Pancreas (tissue), 10 donors: Measurements from ENCODE around the gene RTP2. TPM values are rescaled to one million over a fixed set of nuclear protein-coding genes. Genes with fewer than 3 reads are reported as not detected.

ENCODE experiments used
- ATAC-seq, 4 donors: fragments of 200-7000 bp; cut with Tn5 transposase; one replicate each; pipeline versions ENCODE4 v1.8.0 to v1.9.1; 2020; ENCODE audit warnings: mild to moderate bottlenecking in 4 of 4, moderate library complexity in 4 of 4
- DNase-seq, 6 donors: peaks; one replicate each; pipeline ENCODE4 v3.0.0-alpha.2; 2020
- FAIRE-seq: peaks from 2 replicates; lab custom pipeline; 2012; peaks lifted over from hg19 to GRCh38; lab: Jason Lieb, UNC
- H3K27ac ChIP-seq, 4 donors: fragments of 200-600 bp; sonication (generic); 1 replicate in 3 of 4; 2 replicates in 1 of 4; pipeline versions ENCODE4 v1.5.0 to v1.8.0; 2020
- H3K27me3 ChIP-seq, 4 donors: fragments of 200-600 bp; one replicate each; pipeline ENCODE4 v1.8.0; 2021
- H3K36me3 ChIP-seq, 3 donors: fragments of 200-600 bp; sonication (generic) in 1 of 3; one replicate each; pipeline versions ENCODE4 v1.5.0 to v1.8.0; 2020 to 2021
- H3K4me1 ChIP-seq, 3 donors: fragments of 200-600 bp; one replicate each; pipeline ENCODE4 v1.8.0; 2021
- H3K4me3 ChIP-seq, 4 donors: fragments of 200-600 bp; sonication (generic) in 2 of 4; one replicate each; pipeline versions ENCODE4 v1.5.0 to v1.8.0; 2020 to 2021
- H3K9me3 ChIP-seq, 4 donors: fragments of 200-600 bp; one replicate each; pipeline ENCODE4 v1.8.0; 2021
- CTCF ChIP-seq, 4 donors: fragments of 200-600 bp; sonication (generic) in 3 of 4; IDR thresholded peaks; one replicate each; pipeline versions ENCODE4 v1.5.0 to v1.8.0; 2021; ENCODE audit warnings: antibody characterized with exemption in 4 of 4
- WGBS, 2 donors: extraction: QIAGEN DNeasy Blood & Tissue Kit; methylation state at CpG; one replicate each; pipeline ENCODE4 v1.1.7; 2013; 5-methylcytosine and 5-hydroxymethylcytosine counted together
- intact Hi-C, 3 donors: fragments of 100-400 bp; cut with DNase I; formaldehyde crosslinking; loops; one replicate each; pipeline versions ENCODE4 v1.11.1 to v1.14.2; 2022
- polyA plus RNA-seq, 2 donors: library from polyadenylated mRNA; stranded (reverse); fragments of 200-250 nt; gene quantifications; one replicate each; pipeline ENCODE4 v1.2.3, GENCODE V29; 2013
- total RNA-seq, 6 donors: library from RNA; stranded (reverse); fragmentation: NEBNext Ultra II Directional in 4 of 6; extraction: Animal tissue kit (Norgen Biotek cat#: 25700) in 4 of 6; gene quantifications; one replicate each; pipeline versions ENCODE4 v1.2.1 to v1.2.4, GENCODE V29; 2021 to 2023
- donor health status: healthy with polysubstance abuse.
- donor health status: DM: no; HTN: no; CAD: no; lungs with moderate emphysema.
- donor health status: DM: no; HTN: no; CAD: no.
- donor health status: control.
- donor health status: control.
- donor health status: Bipolar disorder and iron deficiency.
- donor health status: DM: yes; HTN: yes; CAD: no.
- donor health status: DM: no; HTN: no; CAD: no.
- donor health status: DM: no; HTN: no; CAD: no.
- donor health status: DM: yes; HTN: yes; CAD: no.

RTP2 gene
- total and polyA plus RNA-seq, 8 donors: not detected

- no peak for FAIRE-seq
- TF ChIP-seq CTCF (IDR thresholded peaks at IDR 0.05): no peak
- intact Hi-C loops: no loop called here
- Histone ChIP-seq H3K27me3 (no peaks in the 10 kb centered on the region), H3K9me3 (no peaks in the 10 kb centered on the region), H3K4me3 (no peak overlapping the region), H3K27ac (no peak overlapping the region), H3K4me1 (no peaks in the 10 kb centered on the region), H3K36me3 (no peaks in the 10 kb centered on the region)
- WGBS, 2 donors: 80 to 85% methylated on average over 36 to 42 of the region's 42 CpGs
- peak in 1 of 6 donors; percentile 50 for DNase-seq
- ATAC-seq: no peak
Measured at GRCh38 chr3:187698499-187699399, 3.6 kb downstream of the RTP2 start.

- no peak for ATAC-seq
- Histone ChIP-seq H3K9me3 (no peaks in the 10 kb centered on the region), H3K36me3 (no peaks in the 10 kb centered on the region), H3K27ac (no peak overlapping the region), H3K4me1 (no peaks in the 10 kb centered on the region), H3K27me3 (no peaks in the 10 kb centered on the region), H3K4me3 (no peak overlapping the region)
- TF ChIP-seq CTCF (IDR thresholded peaks at IDR 0.05): no peak
- intact Hi-C loops: no loop called here
- FAIRE-seq: no peak
- WGBS, 2 donors: 29 to 46% methylated on average over 4 of the region's 4 CpGs
- DNase-seq: no peak
Measured at GRCh38 chr3:187696021-187696420, 6.3 kb downstream of the RTP2 start.

- no peak for TF ChIP-seq CTCF (IDR thresholded peaks at IDR 0.05)
- Histone ChIP-seq H3K27me3 (no peaks in the 10 kb centered on the region), H3K27ac (no peak overlapping the region), H3K36me3 (no peaks in the 10 kb centered on the region), H3K4me3 (no peak overlapping the region), H3K9me3 (no peaks in the 10 kb centered on the region), H3K4me1 (no peaks in the 10 kb centered on the region)
- intact Hi-C loops: no loop called here
- FAIRE-seq (no peak), DNase-seq (no peak), ATAC-seq (peak in 1 of 4 donors; percentile 11)
- WGBS, 2 donors: 55 to 62% methylated on average over 4 of the region's 4 CpGs
Measured at GRCh38 chr3:187695449-187695848, 6.9 kb downstream of the RTP2 start.

- Histone ChIP-seq H3K4me3 (no peak overlapping the region), H3K27me3 (no peaks in the 10 kb centered on the region), H3K27ac (no peak overlapping the region), H3K9me3 (no peaks in the 10 kb centered on the region), H3K4me1 (no peaks in the 10 kb centered on the region), H3K36me3 (no peaks in the 10 kb centered on the region)
- WGBS, 2 donors: 55 to 66% methylated on average over 3 of the region's 3 CpGs
- no peak for DNase-seq
- peak in 1 of 4 donors; percentile 27 for ATAC-seq
- intact Hi-C loops: no loop called here
- TF ChIP-seq CTCF (IDR thresholded peaks at IDR 0.05): no peak
- no peak for FAIRE-seq
Measured at GRCh38 chr3:187694801-187695200, 7.6 kb downstream of the RTP2 start.

GRCh38 chr3:187693431-187693830 is 8.9 kb downstream of the RTP2 start:
- Histone ChIP-seq H3K4me3 (no peak overlapping the region), H3K27ac (no peak overlapping the region), H3K27me3 (no peaks in the 10 kb centered on the region), H3K4me1 (no peaks in the 10 kb centered on the region), H3K36me3 (no peaks in the 10 kb centered on the region), H3K9me3 (no peaks in the 10 kb centered on the region)
- FAIRE-seq: no peak
- ATAC-seq: no peak
- WGBS, 2 donors: 87 to 100% methylated on average over 1 of the region's 1 CpG
- TF ChIP-seq CTCF (IDR thresholded peaks at IDR 0.05): no peak
- DNase-seq: no peak
- intact Hi-C loops: no loop called here
